ENCODE measurements around the gene CROCC.
"Not testable (repeated sequence)": the region's sequence is repeated elsewhere in the genome, so short reads cannot be mapped to it uniquely, and the experiment has no call there.

CROCC gene

DNA sequence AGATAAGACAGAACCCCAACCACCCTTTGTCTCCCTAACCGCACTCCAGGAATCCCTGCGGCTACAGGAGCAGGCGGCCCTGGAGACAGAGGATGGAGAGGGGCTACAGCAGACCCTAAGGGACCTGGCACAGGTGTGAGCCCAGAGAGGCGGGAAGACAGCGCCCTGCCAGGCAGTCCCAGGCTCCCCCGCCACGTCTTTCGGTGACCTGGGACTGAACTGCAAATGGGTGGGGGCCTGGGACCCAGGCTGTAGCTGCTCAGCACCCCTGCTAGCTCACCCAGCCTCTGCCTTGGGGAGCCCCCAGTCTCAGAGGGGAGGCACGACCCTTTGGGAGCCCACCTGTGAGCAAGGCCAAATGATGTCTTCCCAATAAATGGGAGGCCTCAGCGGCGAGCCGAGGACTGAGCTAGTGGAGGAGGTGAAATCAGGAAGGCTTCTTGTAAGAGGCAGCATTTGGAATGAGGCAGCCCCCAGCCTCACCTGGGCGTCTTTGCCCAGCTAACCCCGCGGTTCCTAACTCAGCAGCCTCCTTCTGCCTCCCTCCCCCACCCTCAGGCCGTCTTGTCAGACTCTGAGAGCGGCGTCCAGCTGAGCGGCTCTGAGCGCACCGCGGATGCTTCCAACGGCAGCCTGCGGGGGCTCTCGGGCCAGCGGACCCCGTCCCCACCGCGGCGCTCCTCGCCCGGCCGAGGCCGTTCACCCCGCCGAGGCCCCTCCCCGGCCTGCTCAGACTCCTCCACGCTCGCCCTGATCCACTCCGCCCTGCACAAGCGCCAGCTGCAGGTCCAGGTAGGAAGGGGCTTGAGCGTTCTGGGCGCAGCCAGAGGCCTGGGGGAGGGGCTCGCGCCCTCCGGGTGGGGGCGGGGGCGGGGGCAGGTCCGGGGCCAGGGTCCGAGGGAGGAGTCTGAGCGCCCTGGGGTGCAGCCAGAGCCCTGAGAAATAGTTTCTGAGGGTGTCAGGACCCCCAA is 16.9 kb downstream of the CROCC start:
- DNase-seq (ENCODE audit: low spot score), result no peak

GRCh38 chr1:16939386-16940180 is 17.9 kb downstream of the CROCC start:
- not testable (repeated sequence) for DNase-seq (ENCODE audit: low spot score)

DNA sequence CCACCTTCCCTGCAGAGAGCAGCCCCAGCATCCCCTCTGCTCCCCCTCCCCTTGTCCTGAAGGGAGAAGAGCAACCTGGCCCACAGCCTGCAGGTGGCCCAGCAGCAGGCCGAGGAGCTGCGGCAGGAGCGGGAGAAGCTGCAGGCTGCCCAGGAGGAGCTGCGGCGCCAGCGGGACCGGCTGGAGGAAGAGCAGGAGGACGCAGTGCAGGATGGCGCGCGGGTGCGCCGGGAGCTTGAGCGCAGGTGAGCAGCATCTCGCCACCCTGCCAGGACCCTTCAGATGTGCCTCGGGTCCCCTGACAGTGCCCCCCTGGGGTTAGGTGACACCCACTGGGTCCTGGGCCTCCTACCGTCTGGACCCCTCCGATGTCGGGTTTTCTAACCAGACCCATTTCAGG is 22.3 kb downstream of the CROCC start:
- DNase-seq (ENCODE audit: low spot score), result no peak

GRCh38 chr1:16945512-16945911 is 23.8 kb downstream of the CROCC start:
- DNase-seq (ENCODE audit: low spot score), result not testable (repeated sequence)

GRCh38 chr1:16946185-16946584 is 24.5 kb downstream of the CROCC start:
- DNase-seq (ENCODE audit: low spot score), result not testable (repeated sequence)

- DNase-seq (ENCODE audit: low spot score), result no peak
Observed at GRCh38 chr1:16946646-16947045, 24.9 kb downstream of the CROCC start.

GRCh38 chr1:16948282-16948891 is 26.7 kb downstream of the CROCC start:
- DNase-seq (ENCODE audit: low spot score), result not testable (repeated sequence)

- not testable (repeated sequence) for DNase-seq (ENCODE audit: low spot score)
Observed at GRCh38 chr1:16949026-16949425, 27.3 kb downstream of the CROCC start.

DNA sequence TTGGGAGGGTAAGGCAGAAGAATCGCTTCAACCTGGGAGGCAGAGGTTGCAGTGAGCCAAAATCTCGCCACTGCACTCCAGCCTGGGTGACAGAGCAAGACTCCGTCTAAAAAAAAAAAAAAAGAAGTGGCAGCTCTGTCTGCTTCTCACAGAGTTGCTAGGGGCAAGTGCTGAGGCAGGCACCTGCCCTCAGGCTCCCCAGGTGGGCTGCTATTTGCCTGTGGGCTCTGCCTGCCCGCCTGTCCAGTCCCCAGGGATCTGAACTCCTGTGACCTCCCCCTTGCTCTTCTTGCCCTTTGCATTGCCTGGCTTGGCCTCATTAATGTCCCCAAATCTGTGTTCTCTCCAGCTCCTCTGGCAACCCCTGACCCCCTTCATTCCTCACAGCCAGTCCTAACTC is 30.6 kb downstream of the CROCC start:
- DNase-seq (ENCODE audit: low spot score), result not testable (repeated sequence)

- DNase-seq (ENCODE audit: low spot score), result no peak
Observed at GRCh38 chr1:16954579-16954978, 32.8 kb downstream of the CROCC start.

DNA sequence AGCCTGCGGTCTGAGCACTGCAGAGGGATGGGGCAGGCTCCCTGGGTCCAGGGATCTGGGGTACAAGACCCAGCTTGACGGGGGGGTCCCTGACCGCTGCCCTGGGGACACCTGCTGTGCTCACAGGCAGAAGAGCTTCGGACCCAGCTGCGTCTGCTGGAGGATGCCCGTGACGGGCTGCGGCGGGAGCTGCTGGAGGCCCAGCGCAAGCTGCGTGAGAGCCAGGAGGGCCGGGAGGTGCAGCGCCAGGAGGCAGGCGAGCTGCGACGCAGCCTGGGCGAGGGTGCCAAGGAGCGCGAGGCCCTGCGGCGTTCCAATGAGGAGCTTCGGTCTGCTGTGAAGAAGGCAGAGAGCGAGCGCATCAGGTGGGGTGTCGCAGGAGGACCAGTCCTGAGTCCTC is 33.5 kb downstream of the CROCC start:
- no peak for DNase-seq (ENCODE audit: low spot score)

- no peak for DNase-seq (ENCODE audit: low spot score)
Observed at GRCh38 chr1:16956775-16957174, 35.0 kb downstream of the CROCC start.

DNA sequence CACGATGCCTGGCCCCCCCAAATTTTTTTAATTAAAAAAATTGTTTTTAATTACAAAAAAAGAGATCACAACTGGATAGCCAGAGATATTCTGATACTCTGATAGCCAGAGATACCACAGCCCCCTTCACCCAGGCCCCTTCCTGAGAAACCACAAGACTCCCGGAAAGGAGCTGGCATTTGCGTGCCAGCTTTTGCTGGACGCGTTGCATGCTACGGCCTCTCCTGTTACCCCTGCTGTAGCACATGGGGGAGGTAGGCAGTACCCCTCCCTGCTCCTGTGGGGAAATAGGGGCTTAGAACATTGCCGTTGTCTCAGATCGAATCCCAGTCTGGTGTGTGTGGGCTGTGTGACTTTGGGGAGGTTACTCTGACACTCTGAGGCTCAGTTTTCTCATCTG is 36.0 kb downstream of the CROCC start:
- DNase-seq (ENCODE audit: low spot score), result no peak

GRCh38 chr1:16958475-16958874 is 36.7 kb downstream of the CROCC start:
- DNase-seq (ENCODE audit: low spot score), result no peak

DNA sequence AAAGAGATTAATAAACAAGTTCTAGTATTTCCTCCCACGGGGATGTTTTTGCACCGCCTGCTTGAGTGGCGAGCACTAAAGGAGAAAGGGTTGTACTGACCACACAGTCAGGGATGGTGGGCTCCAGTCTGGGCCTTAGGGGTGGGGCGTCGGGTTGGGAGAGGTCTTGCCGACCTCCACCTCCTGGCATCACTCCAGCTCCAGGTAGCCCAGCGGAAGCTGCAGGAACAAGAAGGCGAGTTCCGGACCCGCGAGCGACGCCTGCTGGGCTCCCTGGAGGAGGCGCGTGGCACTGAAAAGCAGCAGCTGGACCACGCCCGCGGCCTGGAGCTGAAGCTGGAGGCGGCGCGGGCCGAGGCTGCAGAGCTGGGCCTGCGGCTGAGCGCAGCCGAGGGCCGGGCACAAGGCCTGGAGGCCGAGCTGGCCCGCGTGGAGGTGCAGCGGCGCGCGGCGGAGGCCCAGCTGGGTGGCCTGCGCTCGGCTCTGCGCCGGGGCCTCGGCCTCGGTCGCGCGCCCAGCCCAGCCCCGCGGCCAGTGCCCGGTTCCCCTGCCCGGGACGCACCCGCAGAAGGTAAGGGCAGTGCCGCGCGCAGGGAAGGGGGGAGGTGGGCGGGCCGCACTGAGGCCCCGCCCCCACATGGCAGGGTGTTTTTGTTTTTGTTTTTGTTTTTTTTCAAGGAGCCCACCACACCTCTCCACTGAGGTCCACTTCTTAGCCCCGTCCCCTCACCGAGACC is 39.0 kb downstream of the CROCC start:
- peak; percentile 87 for DNase-seq (ENCODE audit: low spot score)

DNA sequence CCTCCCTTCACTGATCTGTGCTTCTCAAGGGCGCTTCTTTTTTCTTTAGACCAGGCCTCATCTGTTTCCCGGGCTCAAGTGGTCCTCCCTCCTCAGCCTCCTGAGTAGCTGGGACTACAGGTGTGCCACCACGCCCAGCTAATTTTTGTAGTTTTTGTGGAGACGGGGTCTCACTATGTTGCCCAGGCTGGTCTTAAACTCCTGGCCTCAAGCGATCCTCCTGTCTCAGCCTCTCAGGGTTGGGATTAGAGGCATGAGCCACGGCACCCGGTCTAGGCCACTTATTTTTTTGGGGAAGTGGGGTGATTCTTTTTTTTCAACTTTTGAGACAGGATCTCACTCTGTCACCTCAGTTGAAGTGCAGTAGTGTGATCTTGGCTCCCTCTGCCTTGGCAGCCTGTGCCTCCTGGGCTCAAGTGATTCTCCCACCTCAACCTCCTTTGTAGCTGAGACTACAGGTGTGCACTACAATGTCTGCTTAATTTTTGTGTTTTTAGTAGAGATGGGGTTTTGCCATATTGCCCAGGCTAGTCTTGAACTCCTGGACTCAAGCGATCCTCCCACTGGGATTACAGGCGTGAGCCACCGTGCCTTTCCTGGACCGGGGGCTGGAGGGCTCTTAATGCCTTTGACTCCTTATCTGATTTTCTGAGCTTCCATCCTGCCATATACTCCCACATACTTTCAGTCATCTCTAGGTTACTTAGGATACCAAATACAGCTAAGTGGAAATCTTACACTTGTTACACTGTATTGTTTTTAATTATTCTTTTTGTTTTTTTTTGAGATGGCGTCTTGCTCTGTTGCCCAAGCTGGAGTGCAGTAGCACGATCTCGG is 39.8 kb downstream of the CROCC start:
- no peak for DNase-seq (ENCODE audit: low spot score)

DNA sequence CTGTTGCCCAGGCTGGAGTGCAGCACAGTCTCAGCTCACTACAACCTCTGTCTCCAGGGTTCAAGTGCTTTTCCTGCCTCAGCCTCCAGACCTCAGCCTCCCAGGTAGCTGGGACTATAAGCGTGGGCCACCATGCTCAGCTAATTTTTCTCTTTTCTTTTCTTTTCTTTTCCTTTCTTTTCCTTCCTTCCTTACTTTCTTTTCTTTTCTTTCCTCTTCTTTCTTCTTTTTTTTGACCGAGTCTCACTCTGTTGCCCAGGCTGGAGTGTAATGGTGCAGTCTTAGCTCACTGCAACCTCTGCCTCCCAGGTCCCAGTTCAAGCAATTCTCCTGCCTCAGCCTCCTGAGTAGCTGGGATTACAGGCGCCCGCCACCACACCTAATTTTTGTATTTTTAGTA is 42.4 kb downstream of the CROCC start:
- not testable (repeated sequence) for DNase-seq (ENCODE audit: low spot score)

DNA sequence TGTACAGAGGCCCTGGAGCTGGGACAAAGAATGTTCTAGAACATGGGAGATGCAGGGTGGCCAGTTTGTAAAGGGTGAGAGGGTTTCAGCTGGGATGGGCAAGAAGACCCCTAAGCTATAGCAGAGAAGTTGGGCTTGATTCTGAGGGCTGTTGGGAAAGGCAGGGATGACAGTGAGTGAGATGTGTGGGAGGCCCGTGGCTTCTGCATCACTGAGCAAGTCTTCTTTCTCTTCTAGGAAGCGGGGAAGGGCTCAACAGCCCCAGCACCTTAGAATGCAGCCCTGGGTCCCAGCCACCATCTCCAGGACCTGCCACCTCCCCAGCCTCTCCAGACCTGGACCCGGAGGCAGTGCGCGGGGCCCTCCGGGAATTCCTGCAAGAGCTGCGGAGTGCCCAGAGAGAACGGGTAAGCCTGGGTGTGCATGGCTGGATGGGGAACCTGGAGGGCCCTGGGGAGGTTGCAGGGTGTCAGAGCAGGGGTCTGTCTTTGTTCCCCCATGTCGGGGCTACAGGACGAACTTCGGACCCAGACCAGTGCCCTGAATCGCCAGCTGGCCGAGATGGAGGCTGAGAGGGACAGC is 43.8 kb downstream of the CROCC start:
- no peak for DNase-seq (ENCODE audit: low spot score)

GRCh38 chr1:16966282-16966681 is 44.6 kb downstream of the CROCC start:
- no peak for DNase-seq (ENCODE audit: low spot score)

- DNase-seq (ENCODE audit: low spot score), result no peak
Observed at GRCh38 chr1:16967095-16967575, 45.4 kb downstream of the CROCC start.
